GM18951 (cell line): ENCODE results near the gene MSH5.

Source experiments
- POLR2A ChIP-seq: IDR thresholded peaks from 4 replicates; pipeline ENCODE4 v1.6.1; 2011; ENCODE audit warnings: mild to moderate bottlenecking; ENCODE audit not compliant: insufficient read length, insufficient read depth; ENCODE audit errors: extremely low read depth
- in situ Hi-C: fragments of 300-500 bp; cut with MboI; formaldehyde crosslinking; loops from one replicate; pipeline ENCODE4 v1.12.0; 2022; ENCODE audit warnings: low sequenced_read_pairs, mixed read lengths, inconsistent platforms; ENCODE audit not compliant: unreplicated experiment

MSH5 gene

GRCh38 chr6:31717499-31718222, 22.1 kb upstream of the MSH5 start:
- no peak for TF ChIP-seq POLR2A
- in situ Hi-C loops = no loop called here

DNA sequence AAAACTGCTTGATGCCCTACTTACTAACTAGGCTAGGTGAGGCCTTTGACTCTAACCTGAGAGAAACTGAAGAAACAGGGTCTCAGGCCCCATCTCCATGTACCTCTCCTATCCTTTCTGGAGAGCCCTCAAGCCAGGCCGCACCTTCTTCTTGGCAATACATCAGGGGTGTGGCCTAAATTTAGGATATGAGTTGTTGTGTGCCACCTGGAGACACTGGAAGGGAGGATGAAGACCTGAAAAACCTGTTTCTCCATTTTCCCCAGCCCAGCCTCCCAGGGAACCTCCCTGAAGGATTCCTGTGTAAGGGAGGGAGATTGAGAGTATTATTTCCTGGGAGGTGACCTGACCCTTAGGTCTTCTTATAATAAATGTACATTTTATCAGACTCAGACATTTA, 21.5 kb upstream of the MSH5 start:
- in situ Hi-C loops = no loop called here
- TF ChIP-seq POLR2A = no peak

DNA sequence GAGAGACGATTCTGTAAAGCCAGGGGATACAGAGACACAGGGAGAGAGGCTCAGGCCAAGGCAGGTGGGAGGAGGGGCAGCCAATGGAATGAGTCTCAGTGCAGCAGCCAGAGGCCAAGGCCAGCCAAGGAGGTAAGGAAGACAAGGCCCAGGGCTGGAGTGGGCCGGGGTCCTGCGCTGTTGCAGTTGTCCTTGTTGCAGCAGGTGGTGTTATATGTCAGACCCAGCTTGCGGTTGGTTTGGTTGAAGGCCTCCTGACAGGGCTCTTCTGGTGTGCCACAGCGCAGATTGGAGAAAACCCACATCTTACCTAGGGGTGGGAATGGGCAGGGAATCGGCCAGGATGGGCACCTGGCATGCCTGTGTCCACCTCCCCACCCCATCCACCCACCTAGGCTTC, 20.8 kb upstream of the MSH5 start:
- in situ Hi-C loops = no loop called here
- no peak for TF ChIP-seq POLR2A

GRCh38 chr6:31720196-31720770, 19.5 kb upstream of the MSH5 start:
- in situ Hi-C loops = no loop called here
- TF ChIP-seq POLR2A = no peak

GRCh38 chr6:31721351-31722020, 18.3 kb upstream of the MSH5 start, which contains the start of gene LY6G6C:
Gene LY6G6C (minus strand): TSS chr6:31721746. CDS start chr6:31721679, 67 bp downstream.
- no peak for TF ChIP-seq POLR2A
- in situ Hi-C loops = no loop called here

DNA sequence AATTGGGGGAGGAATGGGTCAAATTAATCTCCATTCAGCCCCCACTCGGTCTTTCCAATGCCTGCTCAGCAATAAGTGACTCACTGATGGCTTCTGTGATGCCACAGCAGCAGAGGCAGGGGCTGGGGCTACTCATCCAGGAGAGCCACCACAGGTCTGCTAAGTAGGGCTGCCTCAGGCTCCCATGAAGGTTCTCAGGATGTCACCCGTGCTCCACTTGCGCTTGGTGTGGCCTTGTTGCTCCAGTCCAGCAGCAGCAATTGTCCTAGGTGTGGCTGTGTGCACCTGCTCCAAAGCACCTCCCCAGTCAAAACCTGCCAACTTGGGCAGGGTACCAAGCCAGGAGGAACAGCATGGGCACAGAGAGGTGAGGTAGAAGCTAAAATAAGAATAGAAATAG, 17.6 kb upstream of the MSH5 start:
- no peak for TF ChIP-seq POLR2A
- in situ Hi-C loops = no loop called here

DNA sequence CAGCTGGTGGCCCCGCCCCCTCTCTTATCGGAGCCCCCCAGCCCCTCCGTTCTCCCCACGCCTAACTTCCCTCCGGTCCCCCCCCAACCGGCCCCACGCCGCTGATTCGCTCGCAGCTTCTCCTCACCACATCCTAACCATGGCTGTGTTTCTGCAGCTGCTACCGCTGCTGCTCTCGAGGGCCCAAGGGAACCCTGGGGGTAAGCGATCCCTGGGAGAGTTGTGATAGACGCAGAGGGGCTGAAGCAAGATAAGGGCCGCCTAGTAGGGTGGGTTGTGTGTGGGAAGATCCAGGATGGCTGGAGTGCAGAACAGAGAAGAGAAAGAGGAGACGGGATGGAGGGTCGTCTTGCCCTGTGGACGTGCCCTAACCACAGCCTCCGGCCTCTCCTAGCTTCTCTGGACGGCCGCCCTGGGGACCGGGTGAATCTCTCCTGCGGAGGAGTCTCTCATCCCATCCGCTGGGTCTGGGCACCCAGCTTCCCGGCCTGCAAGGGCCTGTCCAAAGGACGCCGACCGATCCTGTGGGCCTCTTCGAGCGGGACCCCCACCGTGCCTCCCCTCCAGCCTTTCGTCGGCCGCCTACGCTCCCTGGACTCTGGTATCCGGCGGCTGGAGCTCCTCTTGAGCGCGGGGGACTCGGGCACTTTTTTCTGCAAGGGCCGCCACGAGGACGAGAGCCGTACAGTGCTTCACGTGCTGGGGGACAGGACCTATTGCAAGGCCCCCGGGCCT, 16.4 kb upstream of the MSH5 start, which contains the start of gene MPIG6B:
MPIG6B (plus strand) TSS at position 129 of the 735 bp plus-strand sequence; CDS start at position 140, 11 bp downstream.
- no peak for TF ChIP-seq POLR2A
- in situ Hi-C loops = no loop called here

DNA sequence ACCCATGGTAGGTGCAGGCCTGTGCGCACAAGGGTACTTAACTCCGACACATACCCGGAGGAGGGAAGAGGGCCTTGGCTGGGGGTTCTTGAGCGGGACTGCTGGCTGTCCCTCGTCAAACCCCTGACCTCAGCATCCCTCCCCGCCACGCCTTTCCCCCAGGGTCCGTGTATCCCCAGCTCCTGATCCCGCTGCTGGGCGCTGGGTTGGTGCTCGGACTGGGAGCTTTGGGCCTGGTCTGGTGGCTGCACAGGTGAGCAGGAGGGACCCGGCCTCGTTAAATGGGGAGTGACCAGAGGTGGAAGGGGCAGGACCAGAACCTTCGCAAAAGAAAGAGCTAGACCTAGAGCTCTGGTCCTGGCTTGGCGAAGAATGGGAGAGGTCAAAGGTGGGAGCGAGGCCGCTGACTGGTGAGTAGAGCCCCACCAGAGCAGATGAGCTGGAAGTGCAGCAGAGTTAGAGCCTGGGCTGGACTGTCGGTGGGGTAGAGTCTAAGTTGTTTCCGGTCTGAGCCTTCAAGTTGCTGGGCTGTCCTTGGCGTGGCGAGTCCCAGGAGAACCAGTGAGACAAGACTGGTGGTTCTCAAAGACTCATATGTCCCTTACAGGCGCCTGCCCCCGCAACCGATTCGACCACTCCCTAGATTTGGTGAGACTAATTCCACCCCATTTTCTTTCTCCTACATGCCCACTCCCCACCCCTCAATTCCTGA, 15.7 kb upstream of the MSH5 start:
- in situ Hi-C loops = no loop called here
- no peak for TF ChIP-seq POLR2A

DNA sequence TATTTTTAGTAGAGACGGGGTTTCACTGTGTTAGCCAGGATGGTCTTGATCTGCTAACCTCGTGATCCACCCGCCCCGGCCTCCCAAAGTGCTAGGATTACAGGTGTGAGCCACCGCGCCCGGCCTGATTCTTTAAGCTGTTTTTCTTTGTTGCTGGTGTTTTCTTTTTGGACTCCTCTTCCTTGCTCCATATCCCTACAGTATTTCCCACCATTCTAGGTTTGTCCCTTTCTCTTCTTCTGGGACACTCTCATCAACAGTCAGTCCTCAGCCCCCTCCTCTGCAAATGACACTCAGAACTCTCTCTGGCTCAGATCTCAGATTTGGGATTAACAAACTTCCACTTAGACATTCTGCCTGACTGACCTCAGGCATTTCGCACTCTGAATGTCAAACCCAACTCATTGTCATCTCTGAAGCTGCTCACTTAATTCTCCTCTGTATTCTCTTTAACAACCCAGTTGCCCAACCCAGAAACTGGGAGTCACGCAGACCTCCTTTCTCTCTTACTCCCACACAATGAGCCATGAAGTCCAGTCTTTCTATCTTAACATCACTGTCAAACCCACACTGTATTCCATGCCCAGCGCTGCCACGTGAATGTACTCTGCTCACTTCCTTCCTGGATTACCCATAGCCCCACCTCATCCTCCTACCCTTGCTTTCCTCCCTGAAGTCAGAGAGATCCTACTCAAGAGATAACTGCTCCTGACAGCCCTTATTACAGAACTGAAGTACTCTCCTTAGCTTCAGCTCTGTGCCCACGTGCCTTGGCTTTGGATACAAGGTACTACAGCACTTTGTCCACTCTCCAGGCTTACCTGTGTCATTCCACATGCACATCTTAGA, 14.1 kb upstream of the MSH5 start:
- in situ Hi-C loops = no loop called here
- no peak for TF ChIP-seq POLR2A

GRCh38 chr6:31727034-31727716, 12.6 kb upstream of the MSH5 start:
- no peak for TF ChIP-seq POLR2A
- in situ Hi-C loops = no loop called here
